AG04450 (cell line): ENCODE measurements around the gene PPFIBP1. TPM values are rescaled to one million over a fixed set of nuclear protein-coding genes. Genes with fewer than 3 reads are reported as not detected.

Source experiments
- CTCF ChIA-PET: fragments of 300-600, 350-600 bp; formaldehyde crosslinking; extraction: SDS; loops from one replicate; lab custom pipeline; 2022; ENCODE audit warnings: antibody characterized with exemption, inconsistent platforms; lab: Charles Lee
- POLR2A ChIA-PET: fragments of 350-600 bp; formaldehyde crosslinking; extraction: SDS; loops from one replicate; lab custom pipeline; 2021; ENCODE audit warnings: antibody characterized with exemption, inconsistent platforms; lab: Yijun Ruan, JAX
- DNase-seq: peaks from one replicate; pipeline ENCODE4 v3.0.0-alpha.2; 2011; ENCODE audit warnings: low read depth, low spot score
- H3K27ac ChIP-seq: one replicate; pipeline ENCODE4 v1.5.1; 2012; ENCODE audit warnings: low read depth, low read length, control low read depth
- H3K27me3 ChIP-seq: one replicate; pipeline ENCODE4 v1.6.0; 2012; ENCODE audit warnings: low read length; ENCODE audit not compliant: control insufficient read depth, insufficient read depth
- H3K4me3 ChIP-seq: 2 replicates; pipeline ENCODE4 v1.5.1; 2011; ENCODE audit warnings: mild to moderate bottlenecking, low read depth, low read length, control low read depth
- H3K9me3 ChIP-seq: 2 replicates; pipeline ENCODE4 v1.5.1; 2012; ENCODE audit warnings: low read length; ENCODE audit not compliant: control insufficient read depth, insufficient read depth
- CTCF ChIP-seq: IDR thresholded peaks from 2 replicates; pipeline ENCODE4 v1.5.1; 2011; ENCODE audit warnings: low read depth, low read length, control low read depth, inconsistent platforms
- polyA plus RNA-seq: library from polyadenylated mRNA; depleted of rRNA; stranded (reverse); fragments of >200 nt; gene quantifications from 2 replicates; pipeline ENCODE4 v1.2.3, GENCODE V29; 2011

The PPFIBP1 gene
- polyA plus RNA-seq, 1 experiment: 58.3 TPM

DNA sequence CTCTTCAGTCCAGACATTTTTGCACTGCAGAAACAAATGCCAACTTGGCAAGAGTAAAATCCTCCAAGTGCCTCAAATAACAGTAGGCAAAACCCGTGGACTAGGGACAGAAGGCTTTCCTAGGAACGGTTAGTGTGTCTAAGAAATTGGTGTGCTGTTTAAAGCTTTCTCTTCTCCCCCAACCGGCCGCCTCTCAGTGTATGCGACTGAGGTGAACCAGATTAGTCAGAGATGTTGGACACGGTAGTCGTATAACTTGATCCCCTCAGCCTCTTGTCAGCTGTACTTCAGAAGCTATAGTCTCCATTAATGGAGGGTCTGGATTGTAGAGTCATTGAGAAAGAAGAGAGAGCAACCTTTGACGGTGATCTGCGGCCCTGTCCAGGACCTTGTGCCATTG is 21.7 kb downstream of the PPFIBP1 start:
- Histone ChIP-seq H3K9me3 (no peaks in the 10 kb centered on the region), H3K27me3 (no peaks in the 10 kb centered on the region), H3K4me3 (no peak overlapping the region), H3K27ac (no peak overlapping the region)
- DNase-seq: no peak
- POLR2A ChIA-PET: no interaction called here
- CTCF ChIA-PET: no interaction called here
- TF ChIP-seq CTCF: no peak

DNA sequence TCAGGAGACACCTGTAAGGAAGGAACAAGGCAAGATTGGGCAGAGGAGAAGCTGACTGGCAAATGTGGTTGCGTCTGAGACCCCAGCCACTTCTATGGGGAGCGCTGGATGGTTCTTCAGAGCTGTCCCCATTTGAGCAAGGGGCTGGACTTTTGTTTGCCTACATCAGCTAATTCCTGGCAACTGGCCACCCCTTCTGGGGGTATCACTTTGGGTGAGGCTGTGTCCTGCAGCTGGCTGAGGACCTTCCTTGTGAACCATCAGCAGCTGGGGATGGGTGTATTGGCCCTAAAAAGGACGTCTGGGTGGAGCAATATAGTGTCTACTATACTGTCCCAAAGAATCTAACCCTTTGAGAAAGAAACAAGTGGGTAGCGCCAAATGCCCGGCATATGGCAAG is 23.6 kb downstream of the PPFIBP1 start:
- no peak for DNase-seq
- Histone ChIP-seq H3K27me3 (no peaks in the 10 kb centered on the region), H3K9me3 (no peaks in the 10 kb centered on the region), H3K4me3 (no peak overlapping the region), H3K27ac (no peak overlapping the region)
- ChIA-PET CTCF (interaction anchor here (0.8 kb wide), 1 partner anchor 105 kb away, joined by 3 read pairs; no protein-coding TSS in a partner anchor), POLR2A (no interaction called here)
- no peak for TF ChIP-seq CTCF

DNA sequence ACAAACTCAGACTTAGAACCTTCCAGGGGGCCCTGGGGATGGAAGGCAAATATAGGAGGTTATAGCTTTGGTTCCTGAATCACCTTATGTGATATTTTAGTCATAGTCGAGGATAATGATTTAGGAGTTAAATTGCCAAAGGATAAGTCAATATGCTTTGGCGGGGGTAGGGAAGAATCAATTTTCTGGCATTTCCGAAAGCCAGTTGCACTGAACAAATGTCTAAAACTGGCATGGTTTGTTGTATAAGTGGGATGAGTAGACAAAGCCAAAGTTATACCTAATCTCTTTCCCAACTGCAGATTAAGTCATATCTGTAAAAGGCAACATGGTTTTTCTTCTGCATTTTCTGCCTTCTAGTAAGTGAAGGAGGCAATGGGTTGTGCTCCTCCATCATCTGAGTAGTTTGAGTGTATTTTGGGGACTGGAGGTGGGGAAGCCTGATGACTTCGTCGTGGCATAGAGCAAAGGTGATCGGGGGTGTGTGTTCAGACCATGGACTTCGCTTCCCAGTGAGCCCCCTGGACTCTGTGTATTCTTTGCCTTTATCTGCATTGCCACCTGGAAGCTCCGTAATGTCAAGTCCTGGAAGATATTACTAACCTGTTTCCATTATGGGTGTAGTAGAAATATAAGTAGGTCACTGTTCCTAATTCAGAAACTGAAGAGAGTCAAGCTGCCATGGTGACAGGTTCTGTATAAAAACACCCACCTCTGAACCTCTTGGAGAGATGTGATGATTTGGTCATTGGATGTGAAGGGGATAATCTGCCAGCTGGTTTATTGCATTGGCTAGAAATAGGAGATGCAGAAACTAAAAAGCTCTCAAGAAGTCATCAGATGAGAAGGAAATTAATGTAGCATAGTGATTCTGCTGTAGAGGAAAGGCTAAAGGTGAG is 24.5 kb downstream of the PPFIBP1 start:
- Histone ChIP-seq H3K27me3 (no peaks in the 10 kb centered on the region), H3K4me3 (no peak overlapping the region), H3K27ac (peak overlapping the region; percentile 58), H3K9me3 (no peaks in the 10 kb centered on the region)
- ChIA-PET CTCF (no interaction called here), POLR2A (interaction anchor here (2.2 kb wide), 1 partner anchor 25 kb away, joined by 11 read pairs; the partner anchor contains the start of gene PPFIBP1)
- TF ChIP-seq CTCF: no peak
- no peak for DNase-seq

DNA sequence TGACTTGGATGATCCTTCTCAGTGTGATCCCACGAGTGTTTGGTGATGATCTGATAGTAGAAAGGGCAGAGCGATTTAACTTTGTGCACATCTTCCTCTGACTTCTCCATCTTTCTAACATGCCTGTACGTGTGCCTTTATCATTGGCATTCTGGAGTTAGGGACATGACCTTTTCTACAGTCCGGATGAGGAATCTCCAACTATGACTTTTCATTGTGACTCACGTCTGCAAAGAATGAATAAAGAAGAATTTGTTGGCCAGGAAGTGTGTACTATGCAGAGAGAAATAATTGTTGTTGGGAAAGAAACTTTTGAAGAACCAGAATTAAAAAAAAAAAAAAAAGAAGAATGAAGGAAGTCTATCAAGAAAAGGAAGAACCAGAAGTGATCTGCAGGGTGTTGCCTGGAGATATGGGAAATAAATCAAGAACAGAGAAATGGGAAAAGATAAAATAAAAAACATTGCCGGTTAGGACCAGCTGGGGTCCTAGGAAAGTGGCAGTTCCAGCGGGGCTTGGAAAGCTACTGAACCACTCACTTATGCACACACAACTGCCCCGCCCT is 25.3 kb downstream of the PPFIBP1 start:
- H3K27me3 ChIP-seq: no peaks in the 10 kb centered on the region
- TF ChIP-seq CTCF: no peak
- peak overlapping the region; percentile 14 for H3K4me3 ChIP-seq
- ChIA-PET POLR2A (interaction anchor here (0.6 to 2.2 kb wide), 2 partner anchors 25 kb away, joined by 4 to 11 read pairs; partner anchors contain the start of gene PPFIBP1), CTCF (no interaction called here)
- DNase-seq: no peak
- H3K9me3 ChIP-seq: no peaks in the 10 kb centered on the region
- peak overlapping the region; percentile 86 for H3K27ac ChIP-seq
